Parathyroid adenoma (tissue), 2 donors: ENCODE results near the gene GALNTL6.
"Not testable (repeated sequence)": the region's sequence is repeated elsewhere in the genome, so short reads cannot be mapped to it uniquely, and the experiment has no call there.

ENCODE experiments used
- H2AFZ ChIP-seq: fragments of 300-600 bp; sonication (generic); one replicate; pipeline ENCODE4 v1.7.0; 2017; ENCODE audit warnings: antibody characterized with exemption, mild to moderate bottlenecking
- H3K27ac ChIP-seq: fragments of 300-600 bp; sonication (generic); one replicate; pipeline ENCODE4 v1.7.0; 2017
- H3K27me3 ChIP-seq: fragments of 300-600 bp; sonication (generic); one replicate; pipeline ENCODE4 v1.7.0; 2017; ENCODE audit warnings: low read length; ENCODE audit not compliant: control insufficient read depth, insufficient read depth
- H3K36me3 ChIP-seq: fragments of 300-600 bp; sonication (generic); one replicate; pipeline ENCODE4 v1.7.0; 2017; ENCODE audit warnings: low read length; ENCODE audit not compliant: control insufficient read depth, insufficient read depth
- H3K4me1 ChIP-seq: fragments of 300-600 bp; sonication (generic); one replicate; pipeline ENCODE4 v1.7.0; 2017; ENCODE audit warnings: control low read depth
- H3K4me2 ChIP-seq: fragments of 300-600 bp; sonication (generic); one replicate; pipeline ENCODE4 v1.7.0; 2017; ENCODE audit warnings: low read length
- H3K4me3 ChIP-seq: fragments of 300-600 bp; sonication (generic); one replicate; pipeline ENCODE4 v1.7.0; 2017; ENCODE audit warnings: low read depth, low read length
- H3K79me2 ChIP-seq: fragments of 300-600 bp; sonication (generic); one replicate; pipeline ENCODE4 v1.7.0; 2017; ENCODE audit warnings: control low read depth
- H3K9ac ChIP-seq: fragments of 300-600 bp; sonication (generic); one replicate; pipeline ENCODE4 v1.7.0; 2017; ENCODE audit warnings: mild to moderate bottlenecking
- H3K9me3 ChIP-seq: fragments of 300-600 bp; sonication (generic); one replicate; pipeline ENCODE4 v1.7.0; 2017; ENCODE audit warnings: low read length; ENCODE audit not compliant: control insufficient read depth
- CTCF ChIP-seq: fragments of 300-600 bp; sonication (generic); IDR thresholded peaks from one replicate; pipeline ENCODE4 v1.7.0; 2017; ENCODE audit warnings: antibody characterized with exemption, mild to moderate bottlenecking
- donor health status: primary hyperparathyroidism.

Gene GALNTL6

GRCh38 chr4:172410363-172410762 lies 597.2 kb downstream of the GALNTL6 start:
- no peak overlapping the region for H2AFZ ChIP-seq
- no peak overlapping the region for H3K9ac ChIP-seq
- no peak overlapping the region for H3K4me2 ChIP-seq
- no peak for TF ChIP-seq CTCF
- H3K27me3 ChIP-seq = no peaks in the 10 kb centered on the region
- no peak overlapping the region for H3K4me3 ChIP-seq
- no peaks in the 10 kb centered on the region for H3K36me3 ChIP-seq
- H3K27ac ChIP-seq = no peak overlapping the region
- no peaks in the 10 kb centered on the region for H3K79me2 ChIP-seq
- no peaks in the 10 kb centered on the region for H3K4me1 ChIP-seq
- no peaks in the 10 kb centered on the region for H3K9me3 ChIP-seq

GRCh38 chr4:172411149-172411548 lies 597.9 kb downstream of the GALNTL6 start:
- no peak overlapping the region for H3K4me2 ChIP-seq
- no peaks in the 10 kb centered on the region for H3K79me2 ChIP-seq
- no peak overlapping the region for H3K9ac ChIP-seq
- H3K4me1 ChIP-seq = no peaks in the 10 kb centered on the region
- no peaks in the 10 kb centered on the region for H3K27me3 ChIP-seq
- no peak for TF ChIP-seq CTCF
- no peak overlapping the region for H2AFZ ChIP-seq
- no peak overlapping the region for H3K27ac ChIP-seq
- no peaks in the 10 kb centered on the region for H3K36me3 ChIP-seq
- H3K9me3 ChIP-seq = no peaks in the 10 kb centered on the region
- no peak overlapping the region for H3K4me3 ChIP-seq

- no peak overlapping the region for H3K27ac ChIP-seq
- no peaks in the 10 kb centered on the region for H3K9me3 ChIP-seq
- H3K79me2 ChIP-seq = no peaks in the 10 kb centered on the region
- H3K36me3 ChIP-seq = no peaks in the 10 kb centered on the region
- no peak overlapping the region for H3K4me2 ChIP-seq
- H3K9ac ChIP-seq = no peak overlapping the region
- no peak for TF ChIP-seq CTCF
- H2AFZ ChIP-seq = no peak overlapping the region
- no peak overlapping the region for H3K4me3 ChIP-seq
- H3K4me1 ChIP-seq = no peaks in the 10 kb centered on the region
- H3K27me3 ChIP-seq = no peaks in the 10 kb centered on the region
Measured at GRCh38 chr4:172412851-172413580, 599.8 kb downstream of the GALNTL6 start.

GRCh38 chr4:172428979-172429378 lies 615.8 kb downstream of the GALNTL6 start:
- not testable (repeated sequence) for H3K27ac ChIP-seq, H2AFZ ChIP-seq, H3K9ac ChIP-seq, H3K79me2 ChIP-seq, H3K4me2 ChIP-seq, H3K9me3 ChIP-seq, H3K36me3 ChIP-seq, H3K4me1 ChIP-seq, H3K4me3 ChIP-seq, H3K27me3 ChIP-seq

- H3K4me1 ChIP-seq = no peaks in the 10 kb centered on the region
- H3K9me3 ChIP-seq = no peaks in the 10 kb centered on the region
- H3K79me2 ChIP-seq = no peaks in the 10 kb centered on the region
- H3K9ac ChIP-seq = no peak overlapping the region
- no peak for TF ChIP-seq CTCF
- H3K4me3 ChIP-seq = no peak overlapping the region
- H3K27ac ChIP-seq = no peak overlapping the region
- no peak overlapping the region for H2AFZ ChIP-seq
- H3K27me3 ChIP-seq = no peaks in the 10 kb centered on the region
- H3K36me3 ChIP-seq = no peaks in the 10 kb centered on the region
- no peak overlapping the region for H3K4me2 ChIP-seq
Measured at GRCh38 chr4:172480471-172480870, 667.3 kb downstream of the GALNTL6 start.
